ENCODE results near the gene C6orf136. TPM values are rescaled to one million over a fixed set of nuclear protein-coding genes. Genes with fewer than 3 reads are reported as not detected.

C6orf136 gene
- total and polyA plus RNA-seq, 10 of the 15 experiments (the other 5 are each of a cell fraction or from before 2014, with no cell fraction given): 5.2 to 24.1 (median 14.9) TPM

- WGBS (ENCODE audit: insufficient coverage, insufficient replicate concordance, low lambda C conversion rate, missing lambda C conversion rate): 95% methylated on average over 39 of the region's 39 CpGs
- POLR2A ChIA-PET: no interaction called here
- no peak for ATAC-seq
- intact Hi-C loops (cut with micrococcal nuclease; ENCODE audit: unreplicated experiment): no loop called here
- no peak overlapping the region for H2AFZ ChIP-seq (ENCODE audit: control insufficient read depth, low read depth, low read length)
- H3K9ac ChIP-seq (ENCODE audit: control insufficient read depth, insufficient read depth, low read length): no peak overlapping the region
- H4K20me1 ChIP-seq (ENCODE audit: control insufficient read depth, insufficient read depth): peaks cover 3% of the 10 kb centered on the region; the same call in 1 of the 2 replicates
- SMC1A ChIA-PET (ENCODE audit: uncharacterized antibody, unreplicated experiment): interaction anchor here (3.5 kb wide), 1 partner anchor 11 kb away, joined by 16 read pairs; no protein-coding TSS in a partner anchor
- no peaks in the 10 kb centered on the region for H3K79me2 ChIP-seq (ENCODE audit: control insufficient read depth, insufficient read depth, low read length)
- H3K4me3 ChIP-seq: no peak overlapping the region
- FAIRE-seq: no peak
- H3K27ac ChIP-seq (ENCODE audit: control insufficient read depth, insufficient read depth): no peak overlapping the region
- RAD21 ChIA-PET (ENCODE audit: unreplicated experiment): no interaction called here
- TF ChIP-seq ASH2L (IDR thresholded peaks at IDR 0.05; ENCODE audit: borderline replicate concordance, low read depth) (no peak), POLR2AphosphoS5 (IDR thresholded peaks at IDR 0.05; ENCODE audit: low read length) (peak; percentile 28; the same call in 1 of the 2 replicates), EGR1 (IDR thresholded peaks at IDR 0.05; ENCODE audit: borderline replicate concordance in 1 of 2, low read depth in 2 of 2, low read length in 2 of 2) (no peak), GABPA (IDR thresholded peaks at IDR 0.05; ENCODE audit: low read depth) (no peak), EP300 (IDR thresholded peaks at IDR 0.05; ENCODE audit: borderline replicate concordance in 1 of 2, control insufficient read depth in 1 of 2, low read depth in 2 of 2, low read length in 2 of 2) (no peak), NFYA (IDR thresholded peaks at IDR 0.05; ENCODE audit: borderline replicate concordance, low read depth, low read length) (no peak), MAX (IDR thresholded peaks at IDR 0.05; ENCODE audit: low read depth, low read length) (no peak), POLR2A (IDR thresholded peaks at IDR 0.05; ENCODE audit: low read depth, low read length) (peak; percentile 53; the same call in 1 of the 2 replicates), RELA (IDR thresholded peaks at IDR 0.05; ENCODE audit: borderline replicate concordance, partially characterized antibody) (no peak), RCOR1 (conservative IDR thresholded peaks at IDR 0.05; ENCODE audit: low read depth, low read length) (no peak), NR2C2 (IDR thresholded peaks at IDR 0.05; ENCODE audit: borderline replicate concordance, control insufficient read depth, insufficient read length, low read depth) (no peak), CHD4 (IDR thresholded peaks at IDR 0.05) (no peak), ZNF207 (IDR thresholded peaks at IDR 0.05; ENCODE audit: borderline replicate concordance) (no peak), NFXL1 (IDR thresholded peaks at IDR 0.05; ENCODE audit: borderline replicate concordance) (no peak), ZNF274 (IDR thresholded peaks at IDR 0.05; ENCODE audit: insufficient read depth, insufficient read length) (no peak), TARDBP (IDR thresholded peaks at IDR 0.05; ENCODE audit: borderline replicate concordance) (no peak), MTA3 (IDR thresholded peaks at IDR 0.05; ENCODE audit: borderline replicate concordance, low read length) (no peak)
- H3K27me3 ChIP-seq (replicated peaks in 1 of 2; ENCODE audit: control insufficient read depth in 2 of 2, insufficient read depth in 2 of 2, low read length in 1 of 2): no peaks in the 10 kb centered on the region
- H3K36me3 ChIP-seq (ENCODE audit: control insufficient read depth in 2 of 2, insufficient read depth in 2 of 2, low read length in 1 of 2): peaks cover 32 to 38% of the 10 kb centered on the region in 2 experiments
- in situ Hi-C loops (cut with MboI): no loop called here
- no peak for DNase-seq (ENCODE audit: low read depth, low spot score)
- CTCF ChIA-PET: interaction anchor here (6.2 to 10.3 kb wide), 2 partner anchors 59 to 119 kb away, joined by 123 to 188 read pairs; no protein-coding TSS in a partner anchor
- no peaks in the 10 kb centered on the region; the same call in 1 of the 2 replicates for H3K4me1 ChIP-seq (ENCODE audit: control insufficient read depth, insufficient read depth, low read length)
- no peaks in the 10 kb centered on the region for H3K9me3 ChIP-seq (replicated peaks; ENCODE audit: control insufficient read depth, insufficient read depth, low read length)
- no TSS peak for BruUV-seq (replicated peaks)
- no peak overlapping the region for H3K4me2 ChIP-seq (ENCODE audit: control insufficient read depth, insufficient read depth)
Measured at GRCh38 chr6:30601815-30602641, 44.9 kb upstream of the C6orf136 start.
